Measurements from ENCODE around the gene TBL1XR1.
"Not testable (repeated sequence)": the region's sequence is repeated elsewhere in the genome, so short reads cannot be mapped to it uniquely, and the experiment has no call there.

TBL1XR1 gene

DNA sequence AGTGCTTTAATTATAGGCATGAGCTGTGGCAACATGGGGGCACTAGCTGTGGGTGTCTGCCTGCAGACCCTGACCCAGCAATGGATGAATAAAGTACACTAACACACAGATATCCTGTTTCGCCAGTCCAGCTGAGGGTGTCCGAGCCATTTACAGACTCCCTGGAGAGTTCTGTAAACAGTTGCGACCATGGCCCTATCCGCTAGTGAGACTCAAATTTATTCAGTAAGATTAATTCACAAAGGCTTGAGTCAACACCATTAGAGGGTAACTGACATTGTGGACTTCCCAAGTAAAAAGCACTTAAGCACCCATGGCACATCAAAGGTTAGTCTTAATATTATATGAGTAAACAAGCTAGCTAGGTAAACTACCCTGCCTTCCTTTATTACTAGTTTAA is 161.6 kb downstream of the TBL1XR1 start:
- TF ChIP-seq, protein P1, sequence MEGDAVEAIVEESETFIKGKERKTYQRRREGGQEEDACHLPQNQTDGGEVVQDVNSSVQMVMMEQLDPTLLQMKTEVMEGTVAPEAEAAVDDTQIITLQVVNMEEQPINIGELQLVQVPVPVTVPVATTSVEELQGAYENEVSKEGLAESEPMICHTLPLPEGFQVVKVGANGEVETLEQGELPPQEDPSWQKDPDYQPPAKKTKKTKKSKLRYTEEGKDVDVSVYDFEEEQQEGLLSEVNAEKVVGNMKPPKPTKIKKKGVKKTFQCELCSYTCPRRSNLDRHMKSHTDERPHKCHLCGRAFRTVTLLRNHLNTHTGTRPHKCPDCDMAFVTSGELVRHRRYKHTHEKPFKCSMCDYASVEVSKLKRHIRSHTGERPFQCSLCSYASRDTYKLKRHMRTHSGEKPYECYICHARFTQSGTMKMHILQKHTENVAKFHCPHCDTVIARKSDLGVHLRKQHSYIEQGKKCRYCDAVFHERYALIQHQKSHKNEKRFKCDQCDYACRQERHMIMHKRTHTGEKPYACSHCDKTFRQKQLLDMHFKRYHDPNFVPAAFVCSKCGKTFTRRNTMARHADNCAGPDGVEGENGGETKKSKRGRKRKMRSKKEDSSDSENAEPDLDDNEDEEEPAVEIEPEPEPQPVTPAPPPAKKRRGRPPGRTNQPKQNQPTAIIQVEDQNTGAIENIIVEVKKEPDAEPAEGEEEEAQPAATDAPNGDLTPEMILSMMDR (IDR thresholded peaks at IDR 0.05; ENCODE audit: low read depth, low read length, missing control alignments): no peak
- no peak overlapping the region for H3K4me3 ChIP-seq (ENCODE audit: low read depth, low read length)
- DNase-seq (ENCODE audit: low read depth): no peak
- in situ Hi-C loops (cut with HindIII; ENCODE audit: low sequenced_read_pairs): no loop called here

GRCh38 chr3:177034832-177035475 is 162.3 kb downstream of the TBL1XR1 start:
- no peak for DNase-seq (ENCODE audit: low read depth)

DNA sequence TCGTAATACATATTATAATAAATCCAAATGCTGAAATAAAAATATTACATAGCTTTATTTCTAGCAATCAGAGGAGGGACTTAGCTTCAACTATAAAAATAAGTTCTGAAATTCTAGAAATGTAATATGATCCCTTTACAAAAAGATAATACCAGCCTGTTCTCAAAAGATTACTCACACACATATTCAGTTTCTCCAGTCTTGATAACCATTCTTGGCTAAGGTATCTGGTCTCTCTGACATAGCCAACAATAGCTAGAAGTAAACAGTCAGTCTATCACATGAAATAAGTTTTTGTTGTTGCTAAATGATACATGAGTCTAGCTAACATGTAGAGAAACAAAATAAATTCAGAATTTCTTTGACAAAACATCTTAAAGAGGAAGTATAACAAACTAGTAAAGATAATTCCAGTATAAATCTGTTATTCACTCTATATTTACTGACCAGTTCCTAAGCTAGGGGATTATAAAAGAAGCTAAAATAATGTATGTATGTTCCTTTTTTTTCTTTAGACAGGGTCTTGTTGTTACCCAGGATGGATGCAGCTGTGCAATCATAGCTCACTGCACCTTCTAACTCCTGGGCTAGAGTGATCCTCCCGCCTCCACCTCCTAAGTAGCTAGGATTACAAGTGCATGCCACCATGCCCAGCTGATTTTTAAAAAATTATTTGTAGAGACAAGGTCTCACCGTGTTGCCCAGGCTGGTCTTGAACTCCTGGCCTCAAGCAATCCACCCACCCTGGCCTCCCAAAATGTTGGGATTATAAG is 170.6 kb downstream of the TBL1XR1 start:
- TF ChIP-seq, protein P1 (IDR thresholded peaks at IDR 0.05; ENCODE audit: low read depth, low read length, missing control alignments): no peak
- in situ Hi-C loops (cut with HindIII; ENCODE audit: low sequenced_read_pairs): no loop called here
- no peak for DNase-seq (ENCODE audit: low read depth)
- H3K4me3 ChIP-seq (ENCODE audit: low read depth, low read length): no peak overlapping the region

More at GRCh38 chr3:177034832-177035475, 162.3 kb downstream of the TBL1XR1 start:
- in situ Hi-C loops (cut with HindIII; ENCODE audit: low sequenced_read_pairs): no loop called here
- no peak overlapping the region for H3K4me3 ChIP-seq (ENCODE audit: low read depth, low read length)
- TF ChIP-seq, protein P1 (IDR thresholded peaks at IDR 0.05; ENCODE audit: low read depth, low read length, missing control alignments): no peak

GRCh38 chr3:177015881-177016280 is 181.4 kb downstream of the TBL1XR1 start:
- DNase-seq (ENCODE audit: low read depth): no peak
- no peak overlapping the region for H3K4me3 ChIP-seq (ENCODE audit: low read depth, low read length)
- in situ Hi-C loops (cut with HindIII; ENCODE audit: low sequenced_read_pairs): no loop called here
- TF ChIP-seq, protein P1 (IDR thresholded peaks at IDR 0.05; ENCODE audit: low read depth, low read length, missing control alignments): no peak

DNA sequence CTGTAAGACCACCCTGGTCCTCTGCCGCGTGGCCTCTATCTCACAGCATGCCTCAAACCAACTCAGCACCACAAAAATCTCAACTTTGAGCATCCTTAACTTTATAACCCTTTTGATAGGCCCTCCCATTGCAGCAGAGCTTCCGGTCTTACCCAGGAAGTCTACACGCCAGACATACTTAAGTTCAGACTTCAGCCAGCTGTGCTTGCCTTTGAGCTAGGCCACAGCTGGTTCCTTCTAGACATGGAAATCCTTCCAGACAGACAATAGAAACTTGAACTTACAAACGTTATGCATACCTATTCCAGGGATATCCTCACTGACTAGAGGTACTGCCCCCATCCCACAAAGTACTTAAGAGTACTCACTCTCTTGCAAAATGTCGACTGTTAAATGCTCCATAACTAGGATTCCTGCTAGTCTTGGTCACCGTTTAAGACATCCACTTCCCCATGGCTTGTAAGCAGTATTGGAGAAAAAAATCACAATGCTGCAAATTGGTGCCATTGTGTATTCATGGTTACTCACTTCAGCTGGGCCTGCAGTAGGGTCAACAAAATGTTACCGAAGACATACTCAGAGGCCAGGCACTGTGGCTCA is 183.5 kb downstream of the TBL1XR1 start:
- in situ Hi-C loops (cut with HindIII; ENCODE audit: low sequenced_read_pairs): no loop called here
- TF ChIP-seq, protein P1 (IDR thresholded peaks at IDR 0.05; ENCODE audit: low read depth, low read length, missing control alignments): no peak
- H3K4me3 ChIP-seq (ENCODE audit: low read depth, low read length): no peak overlapping the region
- DNase-seq (ENCODE audit: low read depth): no peak

GRCh38 chr3:177005718-177006405 is 191.4 kb downstream of the TBL1XR1 start:
- no peak overlapping the region for H3K4me3 ChIP-seq (ENCODE audit: low read depth, low read length)
- no peak for DNase-seq (ENCODE audit: low read depth)
- in situ Hi-C loops (cut with HindIII; ENCODE audit: low sequenced_read_pairs): no loop called here

DNA sequence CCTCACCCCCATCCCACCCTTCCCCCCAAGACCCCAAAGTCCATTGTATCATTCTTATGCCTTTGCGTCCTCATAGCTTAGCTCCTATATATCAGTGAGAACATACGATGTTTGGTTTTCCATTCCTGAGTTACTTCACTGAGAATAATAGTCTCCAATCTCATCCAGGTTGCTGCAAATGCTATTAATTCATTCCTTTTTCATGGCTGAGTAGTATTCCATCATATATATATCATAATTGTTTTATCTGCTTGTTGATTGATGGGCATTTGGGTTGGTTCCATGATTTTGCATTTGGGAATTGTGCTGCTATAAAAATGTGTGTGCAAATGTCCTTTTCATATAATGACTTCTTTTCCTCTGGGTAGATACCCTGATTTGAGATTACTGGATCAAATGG is 197.1 kb downstream of the TBL1XR1 start:
- H3K4me3 ChIP-seq (ENCODE audit: low read depth, low read length); in situ Hi-C loops (cut with HindIII; ENCODE audit: low sequenced_read_pairs); DNase-seq (ENCODE audit: low read depth): not testable (repeated sequence)

More at GRCh38 chr3:177005718-177006405, 191.4 kb downstream of the TBL1XR1 start:
- TF ChIP-seq, protein P1 (IDR thresholded peaks at IDR 0.05; ENCODE audit: low read depth, low read length, missing control alignments): no peak
